Dendritic cell treated with granulocyte-macrophage colony-stimulating factor and Interleukin-4, amounts not matched to agents 40 ng/mL and 50 ng/mL, for 4 days (primary cell): Measurements from ENCODE around the gene NUP160.
A peak's percentile ranks its signal among the peaks of the same experiment; 100 is the strongest.
"Not testable (repeated sequence)": the region's sequence is repeated elsewhere in the genome, so short reads cannot be mapped to it uniquely, and the experiment has no call there.

Source experiments
- H3K27ac Mint-ChIP-seq: one replicate; pipeline ENCODE4 v1.8.0; 2022; ENCODE audit warnings: mild to moderate bottlenecking, mixed read lengths
- H3K27me3 Mint-ChIP-seq: one replicate; pipeline ENCODE4 v1.8.0; 2022; ENCODE audit warnings: mild to moderate bottlenecking, mixed read lengths
- H3K36me3 Mint-ChIP-seq: one replicate; pipeline ENCODE4 v1.8.0; 2022; ENCODE audit warnings: low read depth, mixed read lengths
- H3K4me1 Mint-ChIP-seq: one replicate; pipeline ENCODE4 v1.8.0; 2022; ENCODE audit warnings: low read depth, mixed read lengths
- H3K4me3 Mint-ChIP-seq: one replicate; pipeline ENCODE4 v1.8.0; 2022; ENCODE audit warnings: mild to moderate bottlenecking, moderate library complexity, mixed read lengths
- H3K9me3 Mint-ChIP-seq: one replicate; pipeline ENCODE4 v1.8.0; 2022; ENCODE audit warnings: mixed read lengths
- intact Hi-C: fragments of 100-400 bp; cut with micrococcal nuclease; formaldehyde crosslinking; loops from one replicate; pipeline ENCODE4 v1.15.0; 2022

The NUP160 gene

DNA sequence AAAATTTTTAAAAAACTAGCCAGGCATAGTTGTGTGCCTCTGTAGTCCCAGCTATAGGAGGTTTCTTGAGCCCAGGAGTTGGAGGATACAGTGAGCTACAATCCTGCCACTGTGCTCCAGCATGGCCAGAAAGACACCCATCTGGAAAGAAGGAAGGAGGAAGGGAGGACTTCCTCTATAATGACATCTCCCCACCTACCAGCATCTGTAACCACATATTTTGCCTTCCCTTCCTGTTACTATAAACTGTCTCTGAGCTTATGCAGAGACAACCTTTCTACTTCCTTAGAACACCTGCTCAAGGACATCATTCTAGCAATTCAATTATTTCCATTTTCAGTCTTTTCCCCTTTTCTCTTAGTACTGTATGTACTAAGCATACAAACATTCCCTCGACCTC, 2.2 kb upstream of the NUP160 start:
- Mint-ChIP-seq H3K4me3 (no peak overlapping the region), H3K27ac (no peak overlapping the region), H3K9me3 (no peaks in the 10 kb centered on the region), H3K27me3 (no peaks in the 10 kb centered on the region), H3K4me1 (peaks cover 54% of the 10 kb centered on the region), H3K36me3 (peaks cover 29% of the 10 kb centered on the region)
- intact Hi-C loops, result loop anchor here (10.0 kb wide), 1 partner anchor 264 kb away; no protein-coding TSS in a partner anchor

DNA sequence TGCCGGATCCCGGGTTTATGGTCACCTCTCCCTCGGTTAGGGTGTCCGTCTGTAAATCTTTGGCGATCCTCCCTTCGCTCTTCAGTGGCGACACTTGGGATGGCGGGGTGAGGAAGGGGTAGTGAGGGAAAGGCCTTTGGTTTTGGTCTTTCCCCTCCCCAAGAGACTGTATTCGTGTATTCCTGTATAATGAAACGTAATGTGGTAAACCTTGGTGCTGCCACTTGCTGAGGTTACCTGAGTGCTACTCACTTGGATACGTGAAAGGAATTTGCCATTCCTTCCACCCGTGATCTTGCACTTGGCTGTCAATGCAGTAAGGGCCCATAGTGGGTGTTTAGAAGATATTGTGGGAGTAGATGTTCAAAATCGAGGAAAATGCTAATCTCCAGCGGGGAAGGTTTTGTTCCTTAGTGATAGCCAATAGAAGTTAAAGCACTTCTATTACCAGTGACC, 578 bp upstream of the NUP160 start:
- peaks cover 48% of the 10 kb centered on the region for H3K4me1 Mint-ChIP-seq
- peak overlapping the region; percentile 95 for H3K27ac Mint-ChIP-seq
- peak overlapping the region; percentile 95 for H3K4me3 Mint-ChIP-seq
- intact Hi-C loops, result loop anchor here (5.0 kb wide), 1 partner anchor 81 kb away; the partner anchor contains the start of gene FNBP4
- no peaks in the 10 kb centered on the region for H3K27me3 Mint-ChIP-seq
- no peaks in the 10 kb centered on the region for H3K9me3 Mint-ChIP-seq
- H3K36me3 Mint-ChIP-seq, result peaks cover 33% of the 10 kb centered on the region

DNA sequence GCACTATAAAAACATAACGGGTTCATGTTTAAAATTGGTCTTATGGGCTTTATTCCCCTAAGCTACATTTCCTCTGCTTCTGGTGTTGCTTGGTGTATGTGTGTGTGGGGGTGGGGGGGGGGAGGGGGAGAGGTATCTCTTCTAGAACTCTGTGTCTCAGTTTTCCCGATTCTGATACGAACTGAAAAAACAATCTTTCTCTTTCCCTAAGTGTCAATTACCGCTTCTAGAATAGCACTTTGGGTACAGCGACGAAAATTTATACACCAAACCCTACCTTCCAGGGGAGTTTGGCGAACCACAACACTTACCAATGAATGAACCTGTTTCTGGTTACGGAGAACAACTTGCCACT, 636 bp downstream of the NUP160 start:
- H3K27ac Mint-ChIP-seq, result peak overlapping the region; percentile 95
- H3K4me1 Mint-ChIP-seq, result peaks cover 48% of the 10 kb centered on the region
- H3K9me3 Mint-ChIP-seq, result no peaks in the 10 kb centered on the region
- H3K4me3 Mint-ChIP-seq, result peak overlapping the region; percentile 95
- H3K36me3 Mint-ChIP-seq, result peaks cover 33% of the 10 kb centered on the region
- H3K27me3 Mint-ChIP-seq, result no peaks in the 10 kb centered on the region
- intact Hi-C loops, result loop anchor here (5.0 kb wide), 1 partner anchor 80 kb away; the partner anchor contains the start of gene FNBP4

DNA sequence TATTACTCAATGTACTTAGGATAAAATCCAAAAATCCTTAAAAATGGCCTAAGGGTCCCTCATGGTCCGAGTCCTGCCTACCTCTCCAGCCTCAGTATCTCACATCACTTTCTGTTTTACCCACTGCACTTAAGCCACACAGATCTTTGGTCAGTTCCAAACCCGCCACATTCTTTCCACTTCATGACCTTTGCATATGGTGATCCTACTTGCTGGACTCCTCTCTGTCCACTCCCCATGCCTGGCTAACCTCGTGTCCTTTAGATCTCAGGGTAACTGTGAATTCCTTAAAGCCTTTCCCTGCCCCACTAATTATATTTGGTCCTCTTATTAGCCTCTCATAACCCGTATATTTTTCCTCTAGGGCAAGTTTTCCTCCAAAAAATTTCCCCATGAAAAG, 1.2 kb downstream of the NUP160 start:
- peaks cover 48% of the 10 kb centered on the region for H3K4me1 Mint-ChIP-seq
- intact Hi-C loops, result loop anchor here (5.0 kb wide), 1 partner anchor 80 kb away; the partner anchor contains the start of gene FNBP4
- peaks cover 33% of the 10 kb centered on the region for H3K36me3 Mint-ChIP-seq
- H3K9me3 Mint-ChIP-seq, result no peaks in the 10 kb centered on the region
- H3K27ac Mint-ChIP-seq, result peak overlapping the region; percentile 95
- H3K4me3 Mint-ChIP-seq, result peak overlapping the region; percentile 95
- H3K27me3 Mint-ChIP-seq, result no peaks in the 10 kb centered on the region

DNA sequence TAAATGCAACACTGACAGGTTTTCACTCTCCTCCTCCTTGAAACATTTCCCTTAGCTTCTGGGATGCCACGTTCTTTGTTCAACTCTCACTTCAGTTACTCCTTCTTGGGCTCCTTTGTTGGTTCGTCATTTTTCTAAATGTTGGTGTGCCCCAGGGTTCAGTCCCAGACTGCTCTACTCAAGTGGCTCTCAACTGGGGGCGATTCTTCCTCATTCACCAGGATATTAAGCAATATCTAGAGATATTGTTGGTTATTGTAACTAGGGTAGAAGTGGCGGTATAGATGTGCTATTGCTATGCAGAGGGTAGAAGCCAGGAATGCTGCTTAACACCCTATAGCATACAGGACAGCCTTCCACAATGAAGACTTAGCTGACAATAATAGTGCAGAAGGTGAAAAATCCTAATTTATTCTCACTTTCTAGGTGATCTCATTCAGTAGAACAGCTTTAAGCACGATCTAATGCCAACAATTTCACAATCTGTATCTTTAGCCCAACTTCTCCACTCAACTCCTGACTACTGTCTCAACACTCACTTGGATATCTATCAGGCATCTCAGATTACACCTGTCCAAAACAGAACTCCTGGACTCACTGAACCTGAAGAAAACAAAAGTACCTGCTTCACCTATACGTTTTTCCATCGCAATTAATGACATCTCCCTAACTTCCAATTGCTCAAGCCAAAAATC, 4.6 kb downstream of the NUP160 start:
- Mint-ChIP-seq H3K27me3 (no peaks in the 10 kb centered on the region), H3K36me3 (peaks cover 45% of the 10 kb centered on the region), H3K9me3 (no peaks in the 10 kb centered on the region), H3K4me1 (peaks cover 26% of the 10 kb centered on the region), H3K4me3 (no peak overlapping the region), H3K27ac (no peak overlapping the region)
- intact Hi-C loops, result no loop called here

DNA sequence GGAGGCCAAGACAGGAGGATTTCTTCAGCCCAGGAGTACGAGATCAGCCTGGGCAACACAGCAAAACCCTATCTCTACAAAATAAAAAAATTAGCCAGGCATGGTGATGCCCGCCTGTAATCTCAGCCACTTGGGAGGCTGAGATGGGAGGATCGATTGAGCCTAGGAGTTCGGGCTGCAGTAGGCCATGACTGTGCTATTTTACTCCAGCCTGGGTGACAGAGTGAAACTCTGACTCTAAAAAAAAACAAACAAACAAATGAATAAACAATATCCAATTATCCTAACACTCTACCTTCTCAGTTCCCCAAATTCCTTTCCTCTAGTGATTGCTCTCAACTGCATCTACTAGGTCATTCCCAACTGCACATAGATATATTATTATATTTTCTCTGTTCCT, 5.4 kb downstream of the NUP160 start:
- Mint-ChIP-seq H3K27me3 (no peaks in the 10 kb centered on the region), H3K36me3 (peaks cover 45% of the 10 kb centered on the region), H3K4me3 (no peak overlapping the region), H3K27ac (no peak overlapping the region), H3K9me3 (no peaks in the 10 kb centered on the region), H3K4me1 (peaks cover 25% of the 10 kb centered on the region)
- intact Hi-C loops, result no loop called here

DNA sequence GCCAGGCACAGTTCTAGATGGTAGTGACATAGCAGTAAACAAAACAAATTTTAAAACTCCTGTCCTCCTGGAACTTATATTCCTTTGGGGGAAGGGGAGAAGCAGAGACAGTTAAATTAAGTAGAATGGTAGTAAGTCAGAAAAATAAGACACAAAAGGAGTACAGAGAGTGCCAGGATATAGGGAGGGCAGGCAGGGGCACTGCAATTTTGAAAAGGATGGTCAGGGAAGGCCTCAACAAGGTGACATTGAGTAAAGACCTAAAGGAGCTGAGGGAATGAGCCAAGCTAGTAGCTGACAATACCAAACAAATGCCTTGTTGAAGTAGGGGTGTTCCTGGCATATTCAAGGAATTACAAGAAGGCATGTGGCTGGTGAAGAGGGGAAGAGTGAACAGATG, 10.2 kb downstream of the NUP160 start:
- H3K27me3 Mint-ChIP-seq, result no peaks in the 10 kb centered on the region
- no peaks in the 10 kb centered on the region for H3K9me3 Mint-ChIP-seq
- peaks cover 69% of the 10 kb centered on the region for H3K36me3 Mint-ChIP-seq
- H3K4me1 Mint-ChIP-seq, result no peaks in the 10 kb centered on the region
- no peak overlapping the region for H3K27ac Mint-ChIP-seq
- intact Hi-C loops, result no loop called here
- H3K4me3 Mint-ChIP-seq, result no peak overlapping the region

DNA sequence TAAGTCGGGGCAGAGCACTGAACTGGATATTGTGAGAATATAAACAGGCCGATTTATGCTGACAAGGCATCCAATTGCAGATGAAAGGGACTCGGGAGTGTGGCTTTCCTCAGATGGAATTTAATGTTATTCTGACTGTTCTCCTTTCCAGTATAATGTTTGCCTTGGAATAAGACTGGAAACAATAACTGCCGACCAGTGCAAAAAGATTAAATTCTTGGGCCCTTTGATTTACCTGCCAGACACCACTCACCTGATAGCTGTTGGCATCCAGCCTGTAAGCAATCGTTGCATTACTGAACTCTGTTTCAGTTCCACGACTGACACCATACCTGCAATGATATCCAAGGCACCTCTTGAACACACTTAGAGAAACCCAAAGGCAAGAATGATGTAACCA, 10.9 kb downstream of the NUP160 start:
- Mint-ChIP-seq H3K9me3 (no peaks in the 10 kb centered on the region), H3K36me3 (peaks cover 75% of the 10 kb centered on the region), H3K27me3 (no peaks in the 10 kb centered on the region), H3K27ac (no peak overlapping the region), H3K4me3 (no peak overlapping the region), H3K4me1 (no peaks in the 10 kb centered on the region)
- intact Hi-C loops, result no loop called here

DNA sequence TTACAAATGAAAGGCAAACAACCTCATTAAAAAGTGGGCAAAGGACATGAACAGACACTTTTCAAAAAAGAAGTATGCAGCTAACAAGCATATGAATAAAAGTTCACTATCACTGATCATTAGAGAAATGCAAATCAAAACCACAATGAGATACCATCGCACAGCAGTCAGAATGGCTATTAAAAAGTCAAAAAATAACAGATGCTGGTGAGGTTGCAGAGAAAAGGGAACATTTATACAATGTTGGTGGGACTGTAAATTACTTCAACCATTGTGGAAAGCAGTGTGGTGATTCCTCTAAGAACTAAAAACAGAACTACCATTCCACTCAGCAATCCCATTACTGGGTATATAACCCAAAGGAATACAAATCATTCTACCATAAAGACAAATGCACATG, 18.1 kb downstream of the NUP160 start:
- H3K27ac Mint-ChIP-seq, H3K9me3 Mint-ChIP-seq, H3K4me3 Mint-ChIP-seq, H3K27me3 Mint-ChIP-seq, intact Hi-C loops: not testable (repeated sequence)
- Mint-ChIP-seq H3K4me1 (peaks cover 11% of the 10 kb centered on the region), H3K36me3 (peaks cover 91% of the 10 kb centered on the region)

DNA sequence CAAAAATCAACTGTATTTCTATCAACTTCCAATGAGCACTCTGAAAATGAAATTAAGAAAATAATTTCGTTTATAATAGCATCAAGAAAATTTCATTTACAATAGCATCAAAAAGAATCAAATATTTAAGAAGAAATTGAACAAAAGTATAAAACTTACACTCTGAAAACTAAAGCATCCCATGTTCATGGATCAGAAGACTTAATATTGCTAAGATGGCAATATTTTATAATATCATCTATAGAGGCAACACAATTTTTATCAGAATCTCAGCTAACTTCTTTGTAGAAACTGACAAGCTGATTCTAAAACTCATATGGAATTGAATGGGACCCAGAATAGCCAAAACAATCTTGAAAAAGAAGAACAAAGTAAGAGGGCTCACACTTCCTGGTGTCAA, 19.9 kb downstream of the NUP160 start:
- Mint-ChIP-seq H3K4me3 (no peak overlapping the region), H3K27ac (no peak overlapping the region), H3K36me3 (peaks cover 90% of the 10 kb centered on the region), H3K4me1 (peaks cover 11% of the 10 kb centered on the region), H3K9me3 (no peaks in the 10 kb centered on the region), H3K27me3 (no peaks in the 10 kb centered on the region)
- intact Hi-C loops, result no loop called here

DNA sequence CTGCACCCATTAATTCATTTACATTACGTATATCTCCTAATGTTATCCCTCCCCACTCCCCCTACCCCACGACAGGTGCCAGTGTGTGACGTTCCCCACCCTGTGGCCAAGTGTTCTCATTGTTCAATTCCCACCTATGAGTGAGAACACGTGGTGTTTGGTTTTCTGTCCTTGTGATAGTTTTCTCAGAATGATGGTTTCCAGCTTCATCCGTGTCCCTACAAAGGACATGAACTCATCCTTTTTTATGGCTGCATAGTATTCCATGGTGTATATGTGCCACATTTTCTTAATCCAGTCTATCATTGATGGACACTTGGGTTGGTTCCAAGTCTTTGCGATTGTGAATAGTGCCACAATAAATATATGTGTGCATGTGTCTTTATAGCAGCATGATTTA, 25.5 kb downstream of the NUP160 start:
- H3K27ac Mint-ChIP-seq, H3K4me1 Mint-ChIP-seq, H3K4me3 Mint-ChIP-seq, H3K27me3 Mint-ChIP-seq, intact Hi-C loops, H3K9me3 Mint-ChIP-seq: not testable (repeated sequence)
- H3K36me3 Mint-ChIP-seq, result peaks cover 90% of the 10 kb centered on the region

DNA sequence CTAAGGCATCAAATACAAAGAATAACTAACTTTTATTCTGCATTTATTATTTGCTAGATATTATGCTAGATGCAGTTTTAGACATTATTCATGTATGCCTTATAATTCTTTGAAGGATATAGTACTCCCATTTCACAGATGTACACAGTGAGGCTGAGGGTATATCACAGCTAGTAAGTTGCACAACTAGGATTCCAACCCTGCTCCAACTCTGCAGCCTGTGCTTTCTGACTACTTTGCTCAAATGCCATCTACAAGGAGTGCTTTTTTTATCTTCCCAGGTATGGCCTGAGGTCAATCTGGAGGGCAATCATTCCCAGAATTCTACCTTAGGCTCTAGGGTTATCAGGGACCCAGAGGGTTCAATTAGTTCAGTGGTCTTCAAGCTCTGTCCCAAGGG, 28.4 kb downstream of the NUP160 start:
- H3K36me3 Mint-ChIP-seq, result peaks cover 82% of the 10 kb centered on the region
- H3K27ac Mint-ChIP-seq, result no peak overlapping the region
- H3K27me3 Mint-ChIP-seq, result no peaks in the 10 kb centered on the region
- intact Hi-C loops, result no loop called here
- H3K4me3 Mint-ChIP-seq, result no peak overlapping the region
- H3K4me1 Mint-ChIP-seq, result no peaks in the 10 kb centered on the region
- no peaks in the 10 kb centered on the region for H3K9me3 Mint-ChIP-seq

DNA sequence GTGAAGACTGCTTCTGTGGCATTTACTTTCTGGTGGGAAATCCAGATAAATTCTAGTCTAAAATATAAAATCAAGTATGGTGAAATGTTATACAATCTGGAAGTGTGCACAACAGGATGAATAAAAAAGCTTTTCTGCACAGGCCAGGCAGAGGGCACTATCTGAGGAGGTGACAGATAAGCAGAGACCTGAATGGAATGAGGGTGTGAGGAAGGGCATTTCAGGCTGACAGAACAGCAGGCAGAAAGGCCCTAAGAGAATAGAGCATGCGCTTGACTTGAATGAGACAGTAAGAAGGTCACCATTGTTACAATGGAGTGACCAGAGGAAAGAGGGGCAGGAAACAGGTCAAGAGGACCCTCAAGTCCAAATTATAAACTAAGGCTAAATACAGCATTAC, 47.4 kb downstream of the NUP160 start:
- intact Hi-C loops, result no loop called here
- no peaks in the 10 kb centered on the region for H3K9me3 Mint-ChIP-seq
- no peaks in the 10 kb centered on the region for H3K27me3 Mint-ChIP-seq
- H3K36me3 Mint-ChIP-seq, result peaks cover 89% of the 10 kb centered on the region
- peaks cover 6% of the 10 kb centered on the region for H3K4me1 Mint-ChIP-seq
- no peak overlapping the region for H3K4me3 Mint-ChIP-seq
- no peak overlapping the region for H3K27ac Mint-ChIP-seq

DNA sequence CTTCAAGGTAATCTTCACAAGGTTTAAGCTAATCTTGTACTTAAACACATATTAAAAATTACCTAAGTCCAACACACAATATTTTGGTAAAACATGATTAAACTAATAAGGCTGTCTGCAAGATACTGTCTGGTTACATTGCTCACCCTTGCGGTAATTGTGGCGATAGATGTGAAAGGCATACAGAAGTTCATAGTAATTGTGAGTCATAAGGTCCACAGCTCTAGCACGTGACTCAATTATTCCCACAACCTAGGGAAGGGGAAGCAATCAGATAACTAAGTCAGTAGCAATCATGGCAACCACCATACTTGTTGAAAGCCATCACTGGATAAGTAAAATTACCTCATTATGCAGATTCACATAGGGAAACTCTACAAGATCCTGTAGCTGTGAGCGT, 50.5 kb downstream of the NUP160 start:
- intact Hi-C loops, result no loop called here
- Mint-ChIP-seq H3K9me3 (no peaks in the 10 kb centered on the region), H3K36me3 (peaks cover 92% of the 10 kb centered on the region), H3K4me3 (no peak overlapping the region), H3K4me1 (peaks cover 6% of the 10 kb centered on the region), H3K27ac (no peak overlapping the region), H3K27me3 (no peaks in the 10 kb centered on the region)
